Karpas-422 (cell line): ENCODE data around the gene EVX2. TPM values are rescaled to one million over a fixed set of nuclear protein-coding genes. Genes with fewer than 3 reads are reported as not detected.
A peak's percentile ranks its signal among the peaks of the same experiment; 100 is the strongest.

ENCODE experiments used
- DNase-seq: peaks from one replicate; pipeline ENCODE4 v3.0.0-alpha.2; 2015
- H2AFZ ChIP-seq: fragments of 200-600 bp; sonication (generic); 2 replicates; pipeline ENCODE4 v1.6.1; 2014; ENCODE audit warnings: antibody characterized with exemption, low read length, mixed read lengths
- H3K27ac ChIP-seq: fragments of 200-600 bp; sonication (generic); 2 replicates; pipeline ENCODE4 v1.5.1; 2014; ENCODE audit warnings: mild to moderate bottlenecking, low read length, moderate library complexity
- H3K27me3 ChIP-seq: fragments of 200-600 bp; sonication (generic); 2 replicates; pipeline ENCODE4 v1.6.1; 2014; ENCODE audit warnings: low read length, mixed read lengths
- H3K36me3 ChIP-seq: fragments of 200-600 bp; sonication (generic); 2 replicates; pipeline ENCODE4 v1.6.1; 2014; ENCODE audit warnings: low read length, mixed read lengths; ENCODE audit not compliant: insufficient read depth
- H3K4me1 ChIP-seq: fragments of 200-600 bp; sonication (generic); 2 replicates; pipeline ENCODE4 v1.6.1; 2014; ENCODE audit warnings: mild to moderate bottlenecking, low read length, mixed read lengths
- H3K4me2 ChIP-seq: fragments of 200-600 bp; sonication (generic); 2 replicates; pipeline ENCODE4 v1.6.1; 2014; ENCODE audit warnings: low read length, low read depth, mild to moderate bottlenecking; ENCODE audit not compliant: poor library complexity, severe bottlenecking
- H3K4me3 ChIP-seq: fragments of 200-600 bp; sonication (generic); 2 replicates; pipeline ENCODE4 v1.5.1; 2014; ENCODE audit warnings: mild to moderate bottlenecking, antibody characterized with exemption, low read length, mixed read lengths
- H3K79me2 ChIP-seq: fragments of 200-600 bp; sonication (generic); 2 replicates; pipeline ENCODE4 v1.6.1; 2014; ENCODE audit warnings: mild to moderate bottlenecking, low read length, mixed read lengths
- H3K9ac ChIP-seq: fragments of 200-600 bp; sonication (generic); 2 replicates; pipeline ENCODE4 v1.6.0; 2014; ENCODE audit warnings: low read length
- H3K9me2 ChIP-seq: fragments of 200-600 bp; sonication (generic), shearing (Covaris generic); replicated peaks from 2 replicates; pipeline ENCODE4 v1.6.0; 2014; ENCODE audit warnings: mild to moderate bottlenecking, low read length, moderate library complexity; ENCODE audit not compliant: insufficient read depth
- H3K9me3 ChIP-seq: fragments of 300-700, 200-600 bp; sonication (generic); 2 replicates; pipeline ENCODE4 v1.6.1; 2014; ENCODE audit warnings: low read length, mixed read lengths
- H4K20me1 ChIP-seq: fragments of 200-600 bp; sonication (generic); 2 replicates; pipeline ENCODE4 v1.6.1; 2014; ENCODE audit warnings: mild to moderate bottlenecking, antibody characterized with exemption, low read length, low read depth; ENCODE audit not compliant: insufficient read depth
- total RNA-seq: library from RNA; depleted of rRNA; stranded (reverse); fragments of >200 nt; shearing (Covaris generic); gene quantifications from 2 replicates; pipeline ENCODE4 v1.2.3, GENCODE V29; 2014; ENCODE audit warnings: low replicate concordance

The EVX2 gene
- total RNA-seq, 1 experiment from 2014 or later: not detected

- Histone ChIP-seq H3K27me3 (no peaks in the 10 kb centered on the region), H2AFZ (peak overlapping the region; percentile 54; the same call in 1 of the 2 replicates), H3K4me2 (peak overlapping the region; percentile 66), H3K27ac (no peak overlapping the region), H4K20me1 (no peaks in the 10 kb centered on the region), H3K9me2 (no peaks in the 10 kb centered on the region), H3K4me3 (peak overlapping the region; percentile 40; the same call in 1 of the 2 replicates), H3K4me1 (peaks cover 10% of the 10 kb centered on the region), H3K36me3 (no peaks in the 10 kb centered on the region), H3K9ac (peak overlapping the region; percentile 37; the same call in 1 of the 2 replicates), H3K79me2 (no peaks in the 10 kb centered on the region), H3K9me3 (no peaks in the 10 kb centered on the region)
- DNase-seq: no peak
Measured at GRCh38 chr2:176110415-176111308, 26.9 kb upstream of the EVX2 start.

GRCh38 chr2:176109946-176110345 is 26.2 kb upstream of the EVX2 start:
- H3K4me3 ChIP-seq: no peak overlapping the region
- no peak overlapping the region for H3K9ac ChIP-seq
- H3K9me3 ChIP-seq: no peaks in the 10 kb centered on the region
- H3K79me2 ChIP-seq: no peaks in the 10 kb centered on the region
- no peaks in the 10 kb centered on the region for H4K20me1 ChIP-seq
- peaks cover 10% of the 10 kb centered on the region for H3K4me1 ChIP-seq
- H3K9me2 ChIP-seq: no peaks in the 10 kb centered on the region
- no peak for DNase-seq
- H3K27ac ChIP-seq: no peak overlapping the region
- no peak overlapping the region for H3K4me2 ChIP-seq
- no peak overlapping the region for H2AFZ ChIP-seq
- no peaks in the 10 kb centered on the region for H3K27me3 ChIP-seq
- no peaks in the 10 kb centered on the region for H3K36me3 ChIP-seq

DNA sequence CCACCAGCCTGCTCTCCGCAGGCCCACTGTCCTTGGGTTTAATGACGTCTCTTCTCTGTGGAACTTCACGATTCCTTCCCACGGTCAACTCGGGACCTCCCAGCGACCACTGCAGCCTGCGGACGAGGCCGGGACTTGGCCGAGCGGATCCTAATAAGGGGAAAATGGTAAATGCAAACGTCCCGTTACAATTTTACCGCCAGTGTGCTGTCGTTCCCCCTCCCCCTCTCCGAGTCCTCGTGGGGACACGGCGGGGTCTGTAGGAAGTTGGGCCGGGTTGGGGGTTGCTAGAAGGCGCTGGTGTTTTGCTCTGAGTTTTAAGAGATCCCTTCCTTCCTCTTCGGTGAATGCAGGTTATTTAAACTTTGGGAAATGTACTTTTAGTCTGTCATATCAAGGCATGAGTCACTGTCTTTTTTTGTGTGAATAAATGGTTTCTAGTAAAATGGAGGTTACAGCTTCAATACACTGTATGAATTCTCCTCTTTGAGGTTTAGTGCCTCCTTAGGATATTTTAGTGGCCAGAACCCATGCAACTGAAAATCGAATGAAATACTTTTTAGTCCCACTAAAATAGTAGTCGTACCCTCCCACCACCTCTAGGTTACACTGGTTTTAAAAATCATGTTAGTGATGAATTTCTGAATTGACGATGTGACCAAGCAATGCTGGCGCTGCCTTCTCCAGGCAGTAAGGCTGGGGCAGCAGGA is 25.6 kb upstream of the EVX2 start:
- H3K36me3 ChIP-seq: no peaks in the 10 kb centered on the region
- H3K9me2 ChIP-seq: no peaks in the 10 kb centered on the region
- H3K9ac ChIP-seq: no peak overlapping the region
- H3K9me3 ChIP-seq: no peaks in the 10 kb centered on the region
- H3K27ac ChIP-seq: no peak overlapping the region
- no peak for DNase-seq
- no peaks in the 10 kb centered on the region for H4K20me1 ChIP-seq
- no peaks in the 10 kb centered on the region for H3K27me3 ChIP-seq
- H3K4me2 ChIP-seq: no peak overlapping the region
- no peak overlapping the region for H3K4me3 ChIP-seq
- peaks cover 10% of the 10 kb centered on the region for H3K4me1 ChIP-seq
- no peaks in the 10 kb centered on the region for H3K79me2 ChIP-seq
- H2AFZ ChIP-seq: no peak overlapping the region

DNA sequence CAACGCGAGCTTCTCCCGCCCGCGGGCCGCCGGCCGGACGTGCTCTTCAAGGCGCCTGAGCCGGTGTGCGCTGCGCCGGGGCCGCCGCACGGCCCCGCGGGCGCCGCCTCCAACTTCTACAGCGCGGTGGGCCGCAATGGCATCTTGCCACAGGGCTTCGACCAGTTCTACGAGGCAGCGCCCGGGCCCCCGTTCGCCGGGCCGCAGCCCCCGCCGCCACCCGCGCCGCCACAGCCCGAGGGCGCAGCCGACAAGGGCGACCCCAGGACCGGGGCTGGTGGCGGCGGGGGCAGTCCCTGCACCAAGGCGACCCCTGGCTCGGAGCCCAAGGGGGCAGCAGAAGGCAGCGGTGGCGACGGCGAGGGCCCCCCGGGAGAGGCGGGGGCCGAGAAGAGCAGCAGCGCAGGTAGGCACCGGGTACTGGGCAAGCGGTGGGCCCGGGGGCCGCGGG is 24.0 kb upstream of the EVX2 start:
- Histone ChIP-seq H3K9me3 (no peaks in the 10 kb centered on the region), H3K4me1 (peaks cover 10% of the 10 kb centered on the region), H3K9ac (no peak overlapping the region), H3K27me3 (no peaks in the 10 kb centered on the region), H3K79me2 (no peaks in the 10 kb centered on the region), H3K27ac (no peak overlapping the region), H2AFZ (no peak overlapping the region), H3K4me3 (no peak overlapping the region), H4K20me1 (no peaks in the 10 kb centered on the region), H3K4me2 (no peak overlapping the region), H3K36me3 (no peaks in the 10 kb centered on the region), H3K9me2 (no peaks in the 10 kb centered on the region)
- no peak for DNase-seq

- Histone ChIP-seq H3K36me3 (no peaks in the 10 kb centered on the region), H3K4me2 (no peak within 1 kb of the TSS), H3K4me1 (peaks cover 10% of the 10 kb centered on the region), H4K20me1 (no peaks in the 10 kb centered on the region), H3K9me2 (no peaks in the 10 kb centered on the region), H3K9ac (no peak within 1 kb of the TSS), H3K4me3 (no peak within 1 kb of the TSS), H3K27ac (no peak within 1 kb of the TSS), H3K79me2 (no peaks in the 10 kb centered on the region), H3K9me3 (no peaks in the 10 kb centered on the region), H3K27me3 (no peaks in the 10 kb centered on the region), H2AFZ (no peak within 1 kb of the TSS)
- no peak for DNase-seq
Measured at GRCh38 chr2:176106581-176107539, 23.1 kb upstream of the EVX2 start, which contains the start of gene HOXD11. Gene HOXD11 (plus strand): TSS chr2:176107280. CDS start chr2:176107356, 76 bp downstream.

GRCh38 chr2:176105730-176106580 is 22.2 kb upstream of the EVX2 start:
- Histone ChIP-seq H3K27ac (no peak overlapping the region), H3K79me2 (no peaks in the 10 kb centered on the region), H3K9ac (no peak overlapping the region), H4K20me1 (no peaks in the 10 kb centered on the region), H3K9me2 (no peaks in the 10 kb centered on the region), H3K9me3 (no peaks in the 10 kb centered on the region), H3K4me2 (no peak overlapping the region), H3K4me1 (peaks cover 4% of the 10 kb centered on the region), H3K36me3 (no peaks in the 10 kb centered on the region), H2AFZ (no peak overlapping the region), H3K4me3 (no peak overlapping the region), H3K27me3 (no peaks in the 10 kb centered on the region)
- no peak for DNase-seq

- H3K9me3 ChIP-seq: no peaks in the 10 kb centered on the region
- H4K20me1 ChIP-seq: no peaks in the 10 kb centered on the region
- no peak overlapping the region for H3K9ac ChIP-seq
- H2AFZ ChIP-seq: no peak overlapping the region
- H3K79me2 ChIP-seq: no peaks in the 10 kb centered on the region
- no peak overlapping the region for H3K4me3 ChIP-seq
- H3K36me3 ChIP-seq: no peaks in the 10 kb centered on the region
- H3K4me1 ChIP-seq: no peaks in the 10 kb centered on the region
- no peak overlapping the region for H3K27ac ChIP-seq
- DNase-seq: no peak
- H3K9me2 ChIP-seq: no peaks in the 10 kb centered on the region
- H3K4me2 ChIP-seq: no peak overlapping the region
- H3K27me3 ChIP-seq: no peaks in the 10 kb centered on the region
Measured at GRCh38 chr2:176105078-176105729, 21.4 kb upstream of the EVX2 start.
